Neural cell (in vitro differentiated cells): ENCODE measurements around the gene SF3B3. TPM values are rescaled to one million over a fixed set of nuclear protein-coding genes. Genes with fewer than 3 reads are reported as not detected.

Experiments
- H2AFZ ChIP-seq: fragments of 200-600, 300-800 bp; sonication (generic), shearing (Covaris generic); 2 replicates; pipeline ENCODE4 v1.6.0; 2014; ENCODE audit warnings: low read depth, mild to moderate bottlenecking, antibody characterized with exemption, low read length, moderate library complexity
- H3F3A ChIP-seq: fragments of 200-600 bp; shearing (Covaris generic); 2 replicates; pipeline ENCODE4 v1.6.1; 2016; ENCODE audit warnings: mild to moderate bottlenecking, moderate library complexity, mixed read lengths, antibody characterized with exemption, low read length; ENCODE audit not compliant: insufficient read depth, poor library complexity, severe bottlenecking
- H3K27ac ChIP-seq: fragments of 200-600, 300-800 bp; sonication (generic), shearing (Covaris generic); 2 replicates; pipeline ENCODE4 v1.5.1; 2014; ENCODE audit warnings: mild to moderate bottlenecking, low read length, moderate library complexity
- H3K27me3 ChIP-seq: fragments of 300-800, 200-600 bp; sonication (generic), shearing (Covaris generic); 2 replicates; pipeline ENCODE4 v1.6.0; 2014; ENCODE audit warnings: mild to moderate bottlenecking, low read depth, low read length, moderate library complexity; ENCODE audit not compliant: insufficient read depth
- H3K36me3 ChIP-seq: fragments of 300-800, 200-600 bp; sonication (generic), shearing (Covaris generic); 2 replicates; pipeline ENCODE4 v1.5.1; 2014; ENCODE audit warnings: mild to moderate bottlenecking, antibody characterized with exemption, low read length, moderate library complexity; ENCODE audit not compliant: insufficient read depth
- H3K4me2 ChIP-seq: fragments of 300-800, 200-600 bp; sonication (generic), shearing (Covaris generic); 2 replicates; pipeline ENCODE4 v1.6.0; 2014; ENCODE audit warnings: mild to moderate bottlenecking, low read length
- H3K4me3 ChIP-seq: fragments of 300-800, 200-600 bp; sonication (generic), shearing (Covaris generic); 2 replicates; pipeline ENCODE4 v1.5.1; 2014; ENCODE audit warnings: mild to moderate bottlenecking, low read length, moderate library complexity
- H3K79me2 ChIP-seq: fragments of 200-600 bp; shearing (Covaris generic); replicated peaks from 2 replicates; pipeline ENCODE4 v1.6.0; 2014; ENCODE audit warnings: mild to moderate bottlenecking, low read length, moderate library complexity; ENCODE audit not compliant: insufficient read depth
- H3K9ac ChIP-seq: fragments of 300-800, 200-600 bp; sonication (generic), shearing (Covaris generic); 2 replicates; pipeline ENCODE4 v1.6.1; 2016; ENCODE audit warnings: mild to moderate bottlenecking, low read length, mixed read lengths
- H3K9me2 ChIP-seq: fragments of 200-600 bp; shearing (Covaris generic); 2 replicates; pipeline ENCODE4 v1.6.1; 2016; ENCODE audit warnings: mild to moderate bottlenecking, low read length, mixed read lengths; ENCODE audit not compliant: insufficient read depth
- H3K9me3 ChIP-seq: fragments of 200-600, 300-800 bp; sonication (generic), shearing (Covaris generic); 2 replicates; pipeline ENCODE4 v1.6.1; 2016; ENCODE audit warnings: mild to moderate bottlenecking, mixed run types, low read length, moderate library complexity, mixed read lengths
- H4K20me1 ChIP-seq: fragments of 200-600 bp; shearing (Covaris generic); 2 replicates; pipeline ENCODE4 v1.6.1; 2016; ENCODE audit warnings: mild to moderate bottlenecking, mixed run types; ENCODE audit not compliant: insufficient read depth
- EP300 ChIP-seq: fragments of 450-650 bp; conservative IDR thresholded peaks from 2 replicates; pipeline ENCODE4 v1.6.1; 2014; ENCODE audit warnings: antibody characterized with exemption, mild to moderate bottlenecking, moderate library complexity; ENCODE audit not compliant: poor library complexity, severe bottlenecking
- EZH2 ChIP-seq: fragments of 200-600, 300-800 bp; shearing (Covaris generic), sonication (generic); IDR thresholded peaks from 2 replicates; pipeline ENCODE4 v1.6.1; 2014; ENCODE audit warnings: antibody characterized with exemption, low read length, borderline replicate concordance, mild to moderate bottlenecking; ENCODE audit not compliant: insufficient read depth, poor library complexity, severe bottlenecking
- MXI1 ChIP-seq: fragments of 450-650 bp; conservative IDR thresholded peaks from 2 replicates; pipeline ENCODE4 v1.6.1; 2014; ENCODE audit warnings: antibody characterized with exemption, mild to moderate bottlenecking; ENCODE audit not compliant: poor library complexity, severe bottlenecking
- TAF1 ChIP-seq: IDR thresholded peaks from 2 replicates; pipeline ENCODE4 v1.6.1; 2012; ENCODE audit warnings: low read depth
- polyA plus RNA-seq: library from polyadenylated mRNA; depleted of rRNA; stranded (reverse); fragments of >200 nt; gene quantifications from 2 replicates; pipeline ENCODE4 v1.2.3, GENCODE V29; 2014
- TF ChIP-seq, protein P1 (sequence below): IDR thresholded peaks from 2 replicates; pipeline ENCODE4 v1.6.1; 2012; ENCODE audit warnings: borderline replicate concordance
- TF ChIP-seq, protein P2 (sequence below): fragments of 450-650 bp; IDR thresholded peaks from 2 replicates; pipeline ENCODE4 v1.5.1; 2014; ENCODE audit warnings: antibody characterized with exemption, mild to moderate bottlenecking, moderate library complexity; ENCODE audit not compliant: poor library complexity, severe bottlenecking

Gene SF3B3
- polyA plus RNA-seq, 1 donor from 2014 or later: 90.0 TPM

DNA sequence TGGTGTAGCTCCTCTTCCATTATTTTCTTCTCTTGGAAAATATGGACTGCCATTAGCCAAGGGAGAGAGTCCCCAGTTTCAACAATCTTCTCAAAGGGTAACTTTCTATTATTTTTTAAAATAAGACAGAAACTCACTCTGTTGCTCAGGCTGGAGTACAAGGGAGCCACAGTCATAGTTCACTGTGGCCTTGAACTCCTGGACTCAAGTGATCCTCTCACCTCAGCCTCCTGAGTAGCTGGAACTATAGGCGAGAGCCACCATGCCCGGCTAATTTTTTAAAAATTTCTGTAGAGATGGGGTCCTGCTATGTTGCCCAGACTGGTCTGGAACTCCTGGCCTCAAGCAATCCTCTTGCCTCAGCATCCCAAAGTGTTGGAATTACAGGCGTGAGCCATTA is 13.4 kb upstream of the SF3B3 start:
- Histone ChIP-seq H3K27ac (no peak overlapping the region), H3K36me3 (peaks cover 6% of the 10 kb centered on the region), H3K4me3 (no peak overlapping the region), H3K9me3 (no peaks in the 10 kb centered on the region), H3K27me3 (no peaks in the 10 kb centered on the region), H3F3A (no peaks in the 10 kb centered on the region), H4K20me1 (no peaks in the 10 kb centered on the region), H3K9me2 (no peaks in the 10 kb centered on the region), H2AFZ (no peak overlapping the region), H3K4me2 (no peak overlapping the region), H3K9ac (no peak overlapping the region), H3K79me2 (no peaks in the 10 kb centered on the region)
- TF ChIP-seq EZH2: no peak
- TF ChIP-seq MXI1: no peak
- no peak for TF ChIP-seq EP300
- no peak for TF ChIP-seq TAF1
- TF ChIP-seq, protein P1, sequence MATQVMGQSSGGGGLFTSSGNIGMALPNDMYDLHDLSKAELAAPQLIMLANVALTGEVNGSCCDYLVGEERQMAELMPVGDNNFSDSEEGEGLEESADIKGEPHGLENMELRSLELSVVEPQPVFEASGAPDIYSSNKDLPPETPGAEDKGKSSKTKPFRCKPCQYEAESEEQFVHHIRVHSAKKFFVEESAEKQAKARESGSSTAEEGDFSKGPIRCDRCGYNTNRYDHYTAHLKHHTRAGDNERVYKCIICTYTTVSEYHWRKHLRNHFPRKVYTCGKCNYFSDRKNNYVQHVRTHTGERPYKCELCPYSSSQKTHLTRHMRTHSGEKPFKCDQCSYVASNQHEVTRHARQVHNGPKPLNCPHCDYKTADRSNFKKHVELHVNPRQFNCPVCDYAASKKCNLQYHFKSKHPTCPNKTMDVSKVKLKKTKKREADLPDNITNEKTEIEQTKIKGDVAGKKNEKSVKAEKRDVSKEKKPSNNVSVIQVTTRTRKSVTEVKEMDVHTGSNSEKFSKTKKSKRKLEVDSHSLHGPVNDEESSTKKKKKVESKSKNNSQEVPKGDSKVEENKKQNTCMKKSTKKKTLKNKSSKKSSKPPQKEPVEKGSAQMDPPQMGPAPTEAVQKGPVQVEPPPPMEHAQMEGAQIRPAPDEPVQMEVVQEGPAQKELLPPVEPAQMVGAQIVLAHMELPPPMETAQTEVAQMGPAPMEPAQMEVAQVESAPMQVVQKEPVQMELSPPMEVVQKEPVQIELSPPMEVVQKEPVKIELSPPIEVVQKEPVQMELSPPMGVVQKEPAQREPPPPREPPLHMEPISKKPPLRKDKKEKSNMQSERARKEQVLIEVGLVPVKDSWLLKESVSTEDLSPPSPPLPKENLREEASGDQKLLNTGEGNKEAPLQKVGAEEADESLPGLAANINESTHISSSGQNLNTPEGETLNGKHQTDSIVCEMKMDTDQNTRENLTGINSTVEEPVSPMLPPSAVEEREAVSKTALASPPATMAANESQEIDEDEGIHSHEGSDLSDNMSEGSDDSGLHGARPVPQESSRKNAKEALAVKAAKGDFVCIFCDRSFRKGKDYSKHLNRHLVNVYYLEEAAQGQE: no peak

GRCh38 chr16:70511833-70512232 is 11.8 kb upstream of the SF3B3 start:
- no peaks in the 10 kb centered on the region for H3F3A ChIP-seq
- H3K27ac ChIP-seq: no peak overlapping the region
- no peaks in the 10 kb centered on the region for H3K79me2 ChIP-seq
- TF ChIP-seq EZH2: no peak
- H3K27me3 ChIP-seq: no peaks in the 10 kb centered on the region
- no peaks in the 10 kb centered on the region for H3K9me3 ChIP-seq
- H3K4me3 ChIP-seq: no peak overlapping the region
- no peak overlapping the region for H2AFZ ChIP-seq
- H3K9me2 ChIP-seq: no peaks in the 10 kb centered on the region
- peaks cover 6% of the 10 kb centered on the region for H3K36me3 ChIP-seq
- H3K4me2 ChIP-seq: no peak overlapping the region
- H3K9ac ChIP-seq: no peak overlapping the region
- H4K20me1 ChIP-seq: no peaks in the 10 kb centered on the region

DNA sequence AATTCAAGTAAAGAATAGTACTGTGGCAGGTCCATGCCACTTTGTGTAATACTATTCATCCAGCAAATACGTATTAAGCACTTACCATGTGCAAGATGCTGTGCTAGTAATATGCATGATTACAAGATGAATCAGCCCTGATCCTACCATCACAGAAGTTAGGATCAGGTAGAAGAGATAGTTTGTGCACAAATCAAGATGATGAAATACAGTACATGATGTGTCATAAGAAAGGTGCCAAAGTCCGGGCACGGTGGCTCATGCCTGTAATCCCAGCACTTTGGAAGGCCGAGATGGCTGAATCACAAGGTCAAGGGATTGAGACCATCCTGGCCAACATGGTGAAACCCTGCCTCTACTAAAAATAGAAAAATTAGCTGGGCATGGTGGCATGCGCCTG is 11.2 kb upstream of the SF3B3 start:
- H3K36me3 ChIP-seq: peaks cover 6% of the 10 kb centered on the region
- H3K4me3 ChIP-seq: no peak overlapping the region
- TF ChIP-seq, protein P2, sequence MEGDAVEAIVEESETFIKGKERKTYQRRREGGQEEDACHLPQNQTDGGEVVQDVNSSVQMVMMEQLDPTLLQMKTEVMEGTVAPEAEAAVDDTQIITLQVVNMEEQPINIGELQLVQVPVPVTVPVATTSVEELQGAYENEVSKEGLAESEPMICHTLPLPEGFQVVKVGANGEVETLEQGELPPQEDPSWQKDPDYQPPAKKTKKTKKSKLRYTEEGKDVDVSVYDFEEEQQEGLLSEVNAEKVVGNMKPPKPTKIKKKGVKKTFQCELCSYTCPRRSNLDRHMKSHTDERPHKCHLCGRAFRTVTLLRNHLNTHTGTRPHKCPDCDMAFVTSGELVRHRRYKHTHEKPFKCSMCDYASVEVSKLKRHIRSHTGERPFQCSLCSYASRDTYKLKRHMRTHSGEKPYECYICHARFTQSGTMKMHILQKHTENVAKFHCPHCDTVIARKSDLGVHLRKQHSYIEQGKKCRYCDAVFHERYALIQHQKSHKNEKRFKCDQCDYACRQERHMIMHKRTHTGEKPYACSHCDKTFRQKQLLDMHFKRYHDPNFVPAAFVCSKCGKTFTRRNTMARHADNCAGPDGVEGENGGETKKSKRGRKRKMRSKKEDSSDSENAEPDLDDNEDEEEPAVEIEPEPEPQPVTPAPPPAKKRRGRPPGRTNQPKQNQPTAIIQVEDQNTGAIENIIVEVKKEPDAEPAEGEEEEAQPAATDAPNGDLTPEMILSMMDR: no peak
- no peak for TF ChIP-seq TAF1
- TF ChIP-seq EP300: no peak
- H3K9me3 ChIP-seq: no peaks in the 10 kb centered on the region
- no peak overlapping the region for H2AFZ ChIP-seq
- H3K27ac ChIP-seq: no peak overlapping the region
- no peaks in the 10 kb centered on the region for H3F3A ChIP-seq
- no peaks in the 10 kb centered on the region for H4K20me1 ChIP-seq
- H3K79me2 ChIP-seq: no peaks in the 10 kb centered on the region
- H3K9me2 ChIP-seq: no peaks in the 10 kb centered on the region
- H3K9ac ChIP-seq: no peak overlapping the region
- no peaks in the 10 kb centered on the region for H3K27me3 ChIP-seq
- H3K4me2 ChIP-seq: no peak overlapping the region
